Measurements from ENCODE around the gene NUP93.

The NUP93 gene

DNA sequence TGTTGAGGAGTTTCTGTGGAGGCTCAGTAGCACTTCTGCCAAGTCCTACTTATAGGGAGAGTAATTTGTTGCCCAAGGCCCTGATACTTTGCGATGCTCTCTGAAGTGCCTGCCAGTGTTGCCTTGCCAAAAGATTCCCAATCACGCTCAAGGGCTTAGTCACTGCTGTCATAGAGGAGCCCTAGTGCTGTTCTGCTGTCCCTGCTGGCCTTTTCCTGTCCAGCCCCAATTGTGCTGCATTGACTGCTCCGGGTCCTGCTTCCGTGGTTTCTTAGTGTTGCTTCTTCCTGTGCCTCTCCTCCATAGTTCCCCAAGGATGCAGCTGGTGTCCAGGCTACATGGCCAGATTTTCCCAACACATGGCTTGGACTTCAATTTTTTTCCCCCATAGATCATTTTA, 13.9 kb downstream of the NUP93 start:
- DNase-seq (ENCODE audit: low read depth), result peak; percentile 88

DNA sequence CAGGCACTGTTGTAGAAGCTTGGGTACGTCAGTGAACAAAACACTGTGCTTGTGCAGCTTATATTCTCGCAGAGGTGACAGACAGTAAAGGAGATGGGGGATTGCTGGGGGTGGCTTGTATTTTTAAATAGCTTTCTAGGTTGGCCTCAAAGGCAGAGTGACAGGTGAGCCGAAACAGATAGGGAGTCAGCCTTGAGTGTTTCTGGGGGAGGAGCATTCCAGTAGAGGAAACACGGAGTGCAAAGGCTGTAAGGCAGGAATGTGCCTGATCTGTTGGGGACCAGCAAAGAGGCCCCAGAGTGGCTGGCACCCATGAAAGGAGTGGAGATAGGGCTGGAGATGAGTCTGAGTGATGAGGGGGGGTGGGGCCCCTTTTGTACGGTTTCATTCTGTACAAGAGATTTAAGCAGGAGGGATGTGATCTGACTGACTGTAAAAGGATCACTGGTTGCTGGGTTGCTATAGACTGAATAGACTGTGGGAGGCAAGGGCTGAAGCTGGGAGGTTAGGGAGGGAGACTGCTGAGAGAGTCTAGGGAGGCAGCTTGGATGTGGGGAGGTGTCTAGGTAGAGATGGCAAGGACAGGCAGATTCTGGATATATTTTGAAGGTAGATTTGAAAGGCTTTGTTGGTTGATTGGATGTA, 15.2 kb downstream of the NUP93 start:
- no peak for DNase-seq (ENCODE audit: low read depth)

DNA sequence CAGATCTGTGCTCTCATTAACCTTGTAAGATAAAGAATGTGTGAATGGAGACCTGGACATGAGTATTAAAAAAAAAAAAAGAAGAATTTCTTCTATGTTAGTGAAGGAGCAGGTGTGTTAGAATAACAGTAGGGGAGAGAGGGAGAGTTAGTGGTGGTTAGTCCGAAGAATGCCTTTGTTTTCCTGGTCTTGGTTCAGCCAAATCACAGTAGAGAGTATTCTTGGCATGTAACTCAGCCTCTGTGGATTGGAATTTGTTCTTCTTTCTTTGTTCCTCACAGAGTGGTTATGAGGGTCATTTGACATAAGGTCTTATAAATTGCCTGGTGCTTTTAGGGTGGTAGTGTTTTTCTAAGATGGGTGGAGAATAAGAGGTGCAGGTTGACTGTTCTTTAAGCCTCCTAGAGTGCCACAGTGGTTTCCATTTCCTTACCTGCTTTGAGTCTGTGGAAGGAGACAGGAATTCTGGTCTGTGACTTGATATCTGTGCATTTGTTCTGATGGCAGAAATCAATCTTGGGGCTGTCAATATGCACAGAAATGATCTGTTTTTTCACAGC, 17.6 kb downstream of the NUP93 start:
- peak; percentile 25 for DNase-seq (ENCODE audit: low read depth)

DNA sequence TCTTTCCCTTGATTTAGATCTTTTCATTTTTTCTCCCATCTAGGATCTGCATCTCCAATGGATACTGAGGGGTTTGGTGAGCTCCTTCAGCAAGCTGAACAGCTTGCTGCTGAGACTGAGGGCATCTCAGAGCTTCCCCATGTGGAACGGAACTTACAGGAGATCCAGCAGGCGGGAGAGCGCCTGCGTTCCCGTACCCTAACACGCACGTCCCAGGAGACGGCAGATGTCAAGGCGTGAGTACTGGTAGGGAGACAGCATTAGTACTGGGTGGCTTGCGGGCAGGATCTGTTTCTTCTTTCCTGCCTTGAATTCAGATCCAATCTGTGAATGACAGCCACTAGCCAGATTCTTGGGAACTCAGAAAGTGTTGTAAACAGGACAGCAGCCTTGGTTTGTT, 18.3 kb downstream of the NUP93 start:
- DNase-seq (ENCODE audit: low read depth), result no peak

DNA sequence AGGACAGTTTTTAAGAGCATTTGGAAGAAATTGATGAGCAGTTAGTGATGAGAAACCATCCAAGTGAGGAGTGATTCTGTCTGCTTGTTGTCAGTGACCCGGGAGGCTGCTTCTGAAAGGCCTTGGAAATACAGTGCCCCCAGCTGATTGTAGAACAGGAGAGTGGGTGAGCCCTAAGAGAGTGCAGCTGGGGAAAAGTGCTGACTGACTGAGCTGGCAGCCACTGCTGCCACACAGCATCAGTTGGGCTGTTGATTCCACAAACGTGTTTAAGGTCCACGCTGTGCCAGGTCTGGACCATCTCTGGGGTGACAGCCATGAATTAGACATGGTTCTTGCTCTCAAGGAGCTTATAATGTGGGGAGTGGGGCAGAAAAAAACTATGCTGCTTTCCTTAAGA, 18.9 kb downstream of the NUP93 start:
- DNase-seq (ENCODE audit: low read depth), result no peak

DNA sequence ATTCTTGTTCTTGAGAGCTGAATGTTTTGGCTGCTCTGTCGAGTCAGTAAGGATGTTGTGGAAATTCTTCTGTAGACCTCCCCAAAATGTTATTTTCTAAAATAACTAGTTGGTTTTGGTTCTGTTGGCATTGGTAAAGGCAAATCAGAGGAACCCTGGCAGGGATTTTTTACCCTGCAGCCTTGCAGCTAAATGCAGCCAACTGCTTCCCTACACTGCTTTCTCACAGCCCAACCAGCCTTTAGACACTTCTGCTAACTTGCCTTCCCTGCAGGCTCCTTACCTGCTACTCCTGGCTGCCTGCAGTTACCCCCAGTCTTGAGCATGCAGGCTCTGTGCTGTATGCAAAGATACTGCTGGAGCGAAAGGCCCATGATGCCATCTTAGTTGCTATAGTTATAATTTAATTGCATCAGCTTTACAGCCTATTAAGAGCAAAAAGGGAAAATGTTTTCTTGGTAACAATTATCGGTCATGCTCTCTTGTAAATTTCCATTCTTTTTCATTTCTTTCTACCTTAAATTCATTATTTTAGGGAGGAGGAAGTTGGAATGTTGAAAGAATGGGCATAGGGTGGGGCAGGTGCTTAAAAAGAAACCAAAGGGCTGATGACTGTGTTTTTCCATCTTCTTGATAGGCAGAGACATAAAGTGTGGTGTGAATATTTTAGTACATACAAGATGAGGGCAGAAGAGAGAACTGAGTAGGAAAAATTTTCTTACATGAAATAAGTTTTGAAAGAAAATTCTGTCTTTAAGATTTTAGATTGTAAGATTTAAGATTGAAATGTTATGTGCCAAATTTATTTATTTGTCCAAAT, 20.0 kb downstream of the NUP93 start:
- peak; percentile 14 for DNase-seq (ENCODE audit: low read depth)

DNA sequence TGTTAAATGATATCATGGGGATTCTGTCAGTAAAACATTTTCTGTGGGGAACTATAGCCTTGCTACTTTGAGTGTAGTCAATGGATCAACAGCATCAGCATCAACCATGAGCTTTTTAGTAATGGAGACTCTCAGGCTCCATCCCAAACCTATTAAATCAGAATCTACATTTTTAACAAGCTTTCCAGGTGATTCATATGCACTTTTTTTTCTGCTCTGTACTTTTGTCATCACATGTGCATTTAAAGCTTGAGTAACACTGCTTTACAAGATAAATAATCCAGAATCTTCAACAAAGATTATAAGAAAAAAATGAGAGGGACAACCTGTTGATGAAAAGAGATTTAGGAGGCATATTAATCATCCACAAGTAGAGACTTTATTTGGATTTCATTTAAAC, 23.5 kb downstream of the NUP93 start:
- peak; percentile 73 for DNase-seq (ENCODE audit: low read depth)

DNA sequence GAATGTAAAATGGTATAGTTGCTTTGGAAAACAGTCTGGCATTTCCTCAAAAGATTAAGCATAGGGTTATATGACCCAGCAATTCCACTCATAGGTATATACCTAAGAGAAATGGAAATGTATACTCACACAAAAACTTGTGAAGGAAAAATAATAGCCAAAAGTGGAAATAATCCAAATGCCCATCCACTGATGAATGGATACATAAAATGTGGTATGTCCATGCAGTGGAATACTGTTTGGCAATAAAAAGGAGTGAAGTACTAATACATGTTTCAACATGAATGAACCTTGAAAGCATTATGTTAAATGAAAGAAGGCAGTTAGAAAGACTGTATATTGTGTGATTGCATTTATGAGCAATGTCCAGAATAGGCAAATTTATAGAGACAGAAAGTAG, 25.1 kb downstream of the NUP93 start:
- DNase-seq (ENCODE audit: low read depth), result no peak

DNA sequence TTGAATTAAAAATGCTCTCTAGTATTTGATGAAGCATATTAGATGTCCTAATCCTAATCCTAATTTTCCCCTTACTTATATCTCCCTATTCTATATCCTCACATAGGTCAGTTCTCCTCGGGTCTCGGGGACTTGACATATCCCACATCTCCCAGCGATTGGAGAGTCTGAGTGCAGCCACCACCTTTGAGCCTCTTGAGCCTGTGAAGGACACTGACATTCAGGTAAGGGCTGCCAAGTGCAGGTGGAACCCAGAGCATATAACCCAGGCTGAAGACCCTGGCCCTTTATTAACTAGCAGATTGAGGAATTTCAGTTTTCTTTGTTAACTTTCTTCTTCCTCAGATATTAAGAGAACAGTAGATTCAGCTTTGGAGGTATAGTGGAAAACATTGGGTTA, 28.5 kb downstream of the NUP93 start:
- DNase-seq (ENCODE audit: low read depth), result no peak

DNA sequence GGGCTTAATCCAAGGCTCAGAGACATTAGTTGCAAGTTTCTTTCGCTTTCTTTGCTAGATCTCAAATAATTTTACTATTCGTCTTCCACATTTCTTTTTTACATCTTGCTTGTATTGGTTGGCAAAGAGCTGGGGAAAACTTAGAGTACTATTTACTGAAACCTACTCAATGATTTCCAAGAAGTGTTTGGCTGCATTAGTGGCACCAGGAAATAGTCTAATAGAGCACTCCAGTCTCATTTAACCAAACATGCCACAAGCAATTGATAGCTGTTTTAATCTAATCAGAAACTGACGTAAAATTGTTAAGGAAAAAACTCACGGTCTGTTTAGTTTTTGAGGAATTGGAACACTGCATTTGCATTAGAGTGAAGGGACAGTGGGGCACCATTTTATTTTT, 29.0 kb downstream of the NUP93 start:
- no peak for DNase-seq (ENCODE audit: low read depth)

DNA sequence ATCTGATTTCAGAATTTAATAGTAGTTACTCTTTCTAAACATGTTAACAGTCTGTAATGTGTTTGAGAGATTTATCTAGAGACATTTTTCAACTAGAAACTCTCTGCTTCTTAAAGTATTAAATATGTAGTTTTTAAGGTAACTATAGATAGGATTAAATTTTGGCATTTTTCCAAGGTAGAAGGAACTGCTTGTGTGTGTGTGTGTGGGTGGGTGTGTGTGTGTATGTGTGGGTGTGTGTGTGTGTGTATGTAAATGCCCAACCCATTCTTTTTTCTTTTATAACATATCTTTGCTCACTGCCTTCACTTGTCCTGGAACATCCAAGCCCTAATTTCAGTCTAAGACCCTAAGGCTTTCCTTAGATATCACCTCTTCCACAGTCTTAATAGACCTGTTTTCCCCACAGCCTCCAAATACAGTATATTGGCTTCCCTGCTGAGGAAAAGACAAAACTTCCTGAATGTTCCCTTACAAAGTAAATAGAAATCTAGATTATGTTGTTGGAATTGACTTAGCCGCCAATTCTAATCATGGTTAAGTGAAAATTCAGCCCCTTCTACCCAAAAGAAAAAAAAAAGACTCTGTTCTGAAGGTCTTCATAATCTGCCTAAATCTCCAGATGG, 33.5 kb downstream of the NUP93 start:
- no peak for DNase-seq (ENCODE audit: low read depth)

DNA sequence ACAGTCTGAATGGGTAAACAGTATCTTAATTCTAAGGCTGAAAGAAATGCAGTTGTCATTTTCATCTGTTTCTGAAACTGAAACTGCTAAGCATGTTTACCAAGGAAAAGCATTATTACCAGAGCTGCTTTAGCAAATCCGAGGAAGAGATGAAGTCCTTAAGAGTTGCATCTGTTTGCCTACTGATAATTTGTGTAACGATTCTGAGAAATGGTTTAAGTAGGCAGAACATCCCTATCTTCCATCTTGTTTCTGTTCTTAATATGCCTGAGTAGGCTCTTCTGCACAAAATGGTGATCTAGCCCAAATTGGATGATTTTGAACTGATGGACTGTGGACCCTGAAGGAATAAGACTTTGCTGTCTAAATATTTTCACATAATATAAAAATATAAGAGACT, 34.9 kb downstream of the NUP93 start:
- no peak for DNase-seq (ENCODE audit: low read depth)

DNA sequence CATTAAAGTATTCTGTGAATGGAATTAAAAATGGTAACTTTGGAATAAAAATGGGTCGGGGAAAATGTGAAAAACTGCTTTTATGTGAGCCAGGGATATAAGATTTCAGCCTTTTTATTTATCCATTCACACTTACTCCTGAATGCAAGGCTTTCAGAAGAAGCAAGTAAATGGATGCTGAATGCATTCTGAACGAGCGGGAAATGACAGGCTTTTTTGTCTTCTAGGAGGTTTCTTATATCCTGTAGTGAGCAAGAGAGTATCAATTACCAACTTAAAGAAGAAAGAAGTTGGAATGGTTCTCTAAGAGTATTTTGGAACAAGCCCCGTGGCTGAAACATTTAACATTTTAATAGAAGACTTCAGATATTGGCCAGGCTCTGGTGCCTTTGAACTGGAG, 36.0 kb downstream of the NUP93 start:
- DNase-seq (ENCODE audit: low read depth), result no peak

DNA sequence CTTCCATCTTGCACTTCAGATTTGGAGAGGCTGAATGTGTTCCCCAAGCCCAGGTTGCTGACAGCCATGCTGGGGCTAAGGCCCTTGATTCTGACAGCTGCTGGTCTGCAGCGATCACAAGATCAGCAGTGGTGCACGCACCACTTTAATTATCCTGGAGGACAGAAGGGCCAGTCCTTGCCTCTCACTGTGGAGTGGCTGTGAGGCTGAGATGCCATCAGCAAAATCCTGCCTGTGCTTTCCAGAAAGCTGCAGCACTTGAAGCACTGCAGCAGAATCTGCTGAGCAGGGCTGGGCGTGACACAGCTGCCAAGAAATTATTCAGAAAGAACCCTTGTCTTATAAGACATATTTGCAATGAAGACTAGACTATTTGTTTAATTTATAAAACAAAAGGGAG, 37.1 kb downstream of the NUP93 start:
- DNase-seq (ENCODE audit: low read depth), result no peak

DNA sequence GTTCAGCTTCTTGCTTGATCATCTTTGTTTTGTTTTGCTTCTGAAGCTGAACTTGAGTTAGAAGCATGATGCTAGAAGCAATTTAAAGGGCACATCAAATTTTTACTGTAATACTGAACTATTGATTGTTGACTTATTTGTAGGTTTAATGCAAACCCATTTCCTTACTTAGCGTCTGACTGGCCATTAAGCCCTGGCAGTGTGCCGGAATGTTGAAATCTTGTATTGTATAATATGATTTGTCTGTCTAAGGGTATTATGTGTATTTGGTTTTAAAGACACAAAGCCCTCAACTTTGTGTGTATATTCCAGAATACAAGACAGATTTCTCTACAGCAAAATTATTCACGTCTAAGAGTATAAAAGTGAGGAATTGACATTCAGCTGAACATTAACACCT, 39.7 kb downstream of the NUP93 start:
- DNase-seq (ENCODE audit: low read depth), result no peak

DNA sequence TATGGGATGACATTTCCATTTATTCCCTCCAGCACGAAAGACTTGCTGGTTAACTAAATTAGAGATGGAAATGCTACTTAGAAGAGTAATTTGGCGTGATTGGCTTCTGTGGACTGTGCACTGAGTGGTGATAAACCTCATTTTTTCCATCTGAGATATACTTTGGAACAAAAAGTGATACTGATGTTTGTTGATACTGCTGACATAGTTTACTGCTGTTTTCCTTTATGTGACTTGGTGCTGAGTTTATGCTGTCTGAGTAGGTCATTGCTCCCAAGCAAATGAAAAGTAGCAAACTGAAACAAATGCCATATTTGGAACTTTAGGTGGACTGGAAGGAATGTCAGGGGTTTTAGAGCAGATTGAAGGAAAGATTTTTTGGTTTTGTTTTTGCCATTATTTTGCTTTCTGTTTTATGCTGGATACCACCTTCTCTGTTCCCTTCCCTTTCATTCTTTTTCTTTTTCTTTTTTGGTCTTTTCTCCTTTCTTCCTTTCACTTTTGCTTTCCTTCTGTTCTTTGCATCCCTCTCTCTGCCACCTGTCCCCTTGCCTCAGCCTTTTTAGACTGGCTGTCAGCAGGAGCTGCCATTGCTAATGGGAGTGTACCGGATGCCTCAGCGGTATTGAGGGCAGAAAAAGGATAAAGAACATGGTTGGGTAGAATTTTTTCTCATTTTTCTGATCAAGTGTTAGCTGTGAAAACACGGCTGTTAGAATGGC, 41.8 kb downstream of the NUP93 start:
- DNase-seq (ENCODE audit: low read depth), result peak; percentile 51

DNA sequence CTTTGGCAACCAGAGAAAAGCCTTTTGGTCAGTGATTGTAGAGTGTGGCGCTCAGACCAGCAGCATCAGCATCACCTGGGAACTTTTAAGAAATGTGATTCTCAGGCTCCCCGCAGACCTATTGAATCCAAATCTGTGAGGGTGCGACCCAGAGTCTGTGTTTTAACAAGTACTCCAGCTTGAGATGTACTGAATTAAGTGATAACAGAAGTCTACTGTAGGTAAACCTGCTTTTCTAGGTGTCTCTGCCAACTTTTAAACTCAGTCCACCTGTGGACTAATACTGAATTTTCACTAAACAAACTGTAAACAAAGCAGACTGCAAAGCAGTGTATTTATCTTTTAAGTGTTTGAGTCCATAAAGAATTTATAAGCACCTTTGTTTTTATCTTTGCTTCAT, 43.6 kb downstream of the NUP93 start:
- DNase-seq (ENCODE audit: low read depth), result no peak

DNA sequence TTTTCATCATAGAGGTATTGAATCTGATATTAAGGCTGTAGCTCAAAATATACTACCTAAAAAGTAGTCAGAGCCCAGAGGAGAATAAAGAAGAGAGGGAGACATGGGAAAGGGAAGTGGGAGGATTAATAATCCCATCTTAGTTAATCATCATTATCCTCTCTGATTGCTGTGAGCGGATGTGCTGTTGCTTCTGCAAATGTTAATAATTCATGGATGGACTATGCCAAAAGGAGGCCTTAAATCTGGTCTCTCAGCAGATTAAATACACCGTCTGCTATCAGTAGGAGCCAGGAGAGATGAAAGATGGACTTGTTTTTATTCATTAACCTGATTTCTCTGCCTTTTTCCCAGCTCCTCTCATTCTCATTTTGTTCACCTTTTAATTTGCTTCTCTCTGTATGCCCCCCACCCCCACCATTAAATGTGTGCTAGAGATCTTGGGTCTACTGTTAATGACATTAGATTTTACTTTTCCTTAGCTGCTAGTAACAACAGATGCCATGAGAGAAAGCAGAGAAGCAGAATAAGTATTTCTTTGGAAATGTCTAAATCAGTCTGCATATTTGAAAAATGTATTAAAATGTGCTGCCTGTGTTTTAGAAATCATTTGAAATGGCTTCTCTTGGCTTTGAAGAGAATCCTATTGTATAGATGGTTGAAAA, 44.2 kb downstream of the NUP93 start:
- no peak for DNase-seq (ENCODE audit: low read depth)

DNA sequence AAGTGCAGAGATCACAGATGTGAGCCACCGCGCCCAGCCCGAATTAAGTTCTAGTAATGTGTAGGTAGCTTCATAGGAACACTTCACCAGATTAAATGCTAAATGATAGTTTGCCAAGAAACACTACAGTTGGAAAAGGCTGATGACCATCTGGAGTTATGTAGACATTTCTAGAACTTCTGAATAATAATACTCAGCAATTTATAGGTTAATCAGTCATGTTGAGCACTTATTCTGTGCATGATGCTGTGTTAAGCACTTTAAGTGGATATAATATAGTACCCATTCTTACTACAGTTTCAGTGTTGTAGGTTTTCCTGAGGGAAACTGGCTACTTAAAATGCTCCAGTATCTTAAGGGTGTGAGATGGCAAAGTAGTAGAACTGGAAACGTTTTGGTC, 45.2 kb downstream of the NUP93 start:
- DNase-seq (ENCODE audit: low read depth), result no peak

DNA sequence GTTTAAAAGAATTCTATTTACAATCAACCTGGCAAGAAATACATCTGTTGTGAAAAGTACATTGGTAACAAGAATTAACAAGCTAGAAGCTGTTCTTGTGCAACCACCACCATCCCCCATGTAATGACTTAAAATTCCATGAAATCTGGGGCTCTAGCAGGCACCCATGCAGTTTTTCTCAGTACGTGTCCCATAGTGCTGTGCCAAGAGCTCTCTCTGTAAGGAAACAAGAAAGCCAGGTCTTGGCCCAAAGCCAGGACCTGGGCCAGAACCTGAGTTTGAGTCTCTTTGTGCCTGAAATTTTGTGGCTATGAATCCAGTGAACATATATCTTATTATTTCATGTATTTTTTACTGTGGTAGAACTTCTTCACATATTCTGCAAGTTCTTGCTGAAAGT, 46.6 kb downstream of the NUP93 start:
- peak; percentile 44 for DNase-seq (ENCODE audit: low read depth)

DNA sequence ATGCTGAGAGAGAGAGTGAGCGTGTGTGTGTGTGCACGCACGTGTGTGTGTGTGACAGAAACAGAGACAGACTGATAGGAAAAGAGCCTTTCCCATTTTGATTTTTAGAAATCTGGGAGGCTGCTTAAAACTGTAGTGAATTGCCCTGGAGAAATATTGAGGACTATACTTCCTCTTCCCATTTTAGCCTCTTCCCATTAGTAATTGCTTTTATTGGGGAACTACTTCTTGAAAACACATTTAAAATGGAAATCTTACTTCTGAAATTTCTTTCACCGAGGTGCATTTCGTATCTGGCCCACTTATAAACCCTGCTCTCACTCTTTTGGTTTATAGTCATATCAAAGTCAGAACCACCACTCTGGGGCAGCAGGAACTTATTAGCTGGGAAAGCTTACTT, 47.1 kb downstream of the NUP93 start:
- DNase-seq (ENCODE audit: low read depth), result no peak

DNA sequence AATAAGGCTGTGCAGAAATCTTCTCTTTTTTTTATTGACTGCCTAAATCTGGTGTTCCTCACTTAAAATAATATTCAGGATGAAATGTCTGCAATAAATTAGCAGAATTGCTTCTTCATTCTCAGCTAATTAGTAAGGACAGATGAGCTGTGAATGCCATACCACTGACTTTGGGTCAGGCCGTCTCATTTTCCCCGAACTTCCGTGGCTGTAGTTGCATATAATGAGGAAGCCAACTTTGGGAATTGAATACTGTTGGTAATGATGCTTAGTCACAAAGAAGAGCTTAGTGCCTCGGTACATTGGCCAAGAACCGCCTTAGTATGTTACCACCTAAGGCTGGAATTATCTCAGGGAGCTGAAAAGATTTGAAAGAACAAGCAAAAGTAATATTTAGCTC, 47.6 kb downstream of the NUP93 start:
- DNase-seq (ENCODE audit: low read depth), result peak; percentile 66
